ENCODE results near the gene FBXL7. TPM values are rescaled to one million over a fixed set of nuclear protein-coding genes. Genes with fewer than 3 reads are reported as not detected.
"Not testable (repeated sequence)": the region's sequence is repeated elsewhere in the genome, so short reads cannot be mapped to it uniquely, and the experiment has no call there.

The FBXL7 gene
- total and polyA plus RNA-seq, 10 donors = 1.1 to 12.9 (median 8.3) TPM

GRCh38 chr5:15852949-15853348, 353.0 kb downstream of the FBXL7 start:
- H3K27ac ChIP-seq = no peak overlapping the region
- no peaks in the 10 kb centered on the region for H3K27me3 ChIP-seq (replicated peaks in 1 of 7)
- WGBS, 5 donors = 94 to 100% (median 100%) methylated on average over 1 of the region's 1 CpG
- peaks cover 0 to 5% (median 0%) of the 10 kb centered on the region in 6 donors for H3K4me1 ChIP-seq
- peaks cover 0 to 11% (median 2%) of the 10 kb centered on the region in 8 donors for H3K9me3 ChIP-seq
- H3K4me3 ChIP-seq = no peak overlapping the region
- intact Hi-C loops (cut with DNase I; ENCODE audit: low total_unique reads) = no loop called here
- DNase-seq = no peak
- no peak for TF ChIP-seq POLR2A (IDR thresholded peaks at IDR 0.05)
- no peaks in the 10 kb centered on the region for H3K36me3 ChIP-seq

GRCh38 chr5:15858326-15858725, 358.3 kb downstream of the FBXL7 start:
- Histone ChIP-seq H3K27ac (no peak overlapping the region), H3K36me3 (no peaks in the 10 kb centered on the region), H3K9me3 (peaks cover 0 to 39% (median 12%) of the 10 kb centered on the region in 8 donors), H3K4me1 (peaks cover 0 to 4% (median 0%) of the 10 kb centered on the region in 6 donors), H3K4me3 (no peak overlapping the region), H3K27me3 (replicated peaks in 1 of 7) (no peaks in the 10 kb centered on the region)
- intact Hi-C loops (cut with DNase I; ENCODE audit: low total_unique reads) = no loop called here
- DNase-seq = no peak
- WGBS, 5 donors = 73 to 84% (median 79%) methylated on average over 1 of the region's 1 CpG
- TF ChIP-seq CTCF (IDR thresholded peaks at IDR 0.05 in 8 of 11, conservative IDR thresholded peaks at IDR 0.05 in 3 of 11) = no peak
- no peak for TF ChIP-seq POLR2A (IDR thresholded peaks at IDR 0.05)
- TF ChIP-seq POLR2AphosphoS5 (IDR thresholded peaks at IDR 0.05) = no peak

- intact Hi-C loops (cut with DNase I; ENCODE audit: low total_unique reads) = no loop called here
- no peaks in the 10 kb centered on the region for H3K36me3 ChIP-seq
- TF ChIP-seq CTCF (IDR thresholded peaks at IDR 0.05 in 8 of 11, conservative IDR thresholded peaks at IDR 0.05 in 3 of 11) (no peak), POLR2A (IDR thresholded peaks at IDR 0.05) (no peak), POLR2AphosphoS5 (IDR thresholded peaks at IDR 0.05) (no peak)
- 80 to 92% (median 86%) methylated on average over 4 of the region's 4 CpGs for WGBS, 5 donors
- no peak overlapping the region for H3K27ac ChIP-seq
- H3K4me3 ChIP-seq = no peak overlapping the region
- no peak for DNase-seq
- H3K4me1 ChIP-seq = no peaks in the 10 kb centered on the region
- H3K9me3 ChIP-seq = peaks cover 0 to 38% (median 14%) of the 10 kb centered on the region in 8 donors
- no peaks in the 10 kb centered on the region for H3K27me3 ChIP-seq (replicated peaks in 1 of 7)
These were observed 364.7 kb downstream of the FBXL7 start for GRCh38 chr5:15864536-15865215.

DNA sequence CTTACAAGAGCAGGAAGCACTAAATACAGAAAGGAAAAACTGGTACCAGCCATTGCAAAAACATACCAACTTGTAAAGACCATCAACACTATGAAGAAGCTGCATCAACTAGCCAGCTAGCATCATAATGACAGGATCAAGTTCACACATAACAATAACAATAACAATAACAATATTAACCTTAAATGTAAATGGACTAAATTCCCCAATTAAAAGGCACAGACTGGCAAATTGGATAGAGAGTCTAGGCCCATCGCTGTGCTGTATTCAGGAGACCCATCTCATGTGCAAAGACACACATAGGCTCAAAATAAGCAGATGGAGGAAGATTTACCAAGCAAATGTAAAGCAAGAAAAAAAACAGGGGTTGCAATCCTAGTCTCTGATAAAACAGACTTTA, 372.3 kb downstream of the FBXL7 start:
- H3K4me3 ChIP-seq; H3K4me1 ChIP-seq; intact Hi-C loops (cut with DNase I; ENCODE audit: low total_unique reads); H3K27me3 ChIP-seq (replicated peaks in 1 of 7); H3K27ac ChIP-seq; H3K36me3 ChIP-seq; DNase-seq: not testable (repeated sequence)
- whole genome bisulfite sequencing, 5 donors = 63 to 86% (median 82%) methylated on average over 1 of the region's 1 CpG
- H3K9me3 ChIP-seq = peaks cover 0 to 55% (median 35%) of the 10 kb centered on the region in 8 donors

- H3K4me3 ChIP-seq = no peak overlapping the region
- H3K36me3 ChIP-seq = no peaks in the 10 kb centered on the region
- 75 to 84% (median 77%) methylated on average over 5 of the region's 5 CpGs for WGBS, 5 donors
- no peaks in the 10 kb centered on the region for H3K27me3 ChIP-seq (replicated peaks in 1 of 7)
- DNase-seq = no peak
- no peaks in the 10 kb centered on the region for H3K4me1 ChIP-seq
- no peak for TF ChIP-seq POLR2AphosphoS5 (IDR thresholded peaks at IDR 0.05)
- no peak for TF ChIP-seq POLR2A (IDR thresholded peaks at IDR 0.05)
- no peak for TF ChIP-seq CTCF (IDR thresholded peaks at IDR 0.05 in 8 of 11, conservative IDR thresholded peaks at IDR 0.05 in 3 of 11)
- H3K27ac ChIP-seq = no peak overlapping the region
- H3K9me3 ChIP-seq = peaks cover 0 to 22% (median 7%) of the 10 kb centered on the region in 8 donors
- intact Hi-C loops (cut with DNase I; ENCODE audit: low total_unique reads) = no loop called here
These were observed 377.9 kb downstream of the FBXL7 start for GRCh38 chr5:15877914-15878313.

All from spleen (tissue), 11 donors.